GM12878 (cell line): ENCODE measurements around the gene AGAP1. TPM values are rescaled to one million over a fixed set of nuclear protein-coding genes. Genes with fewer than 3 reads are reported as not detected.

Source experiments
- ATAC-seq: fragments of 200-7000 bp; cut with Tn5 transposase; 3 replicates; pipeline ENCODE4 v1.9.1; 2020; ENCODE audit warnings: mild to moderate bottlenecking, moderate library complexity
- BruUV-seq: library from RNA; stranded (reverse); fragments of 400-500 nt; replicated peaks from 2 replicates; lab custom pipeline; 2021; lab: Mats Ljungman, UMichigan
- CTCF ChIA-PET: fragments of 300-600 bp; sonication (Branson Sonifier 250); formaldehyde crosslinking; extraction: SDS; loops from one replicate; lab custom pipeline; 2021; ENCODE audit warnings: inconsistent platforms; lab: Yijun Ruan, JAX
- POLR2A ChIA-PET: fragments of 350-600 bp; formaldehyde crosslinking; extraction: SDS; loops from one replicate; lab custom pipeline; 2021; ENCODE audit warnings: inconsistent platforms; lab: Charles Lee
- RAD21 ChIA-PET: fragments of 300-600 bp; sonication (Branson Sonifier 250); formaldehyde crosslinking; loops from one replicate; lab custom pipeline; 2023; ENCODE audit warnings: antibody characterized with exemption; ENCODE audit not compliant: unreplicated experiment; lab: Charles Lee
- SMC1A ChIA-PET: fragments of 300-600 bp; sonication (Branson Sonifier 250); formaldehyde crosslinking; loops from one replicate; lab custom pipeline; 2023; ENCODE audit not compliant: unreplicated experiment, uncharacterized antibody; lab: Charles Lee
- DNase-seq: peaks from one replicate; pipeline ENCODE4 v3.0.0-alpha.2; 2011; ENCODE audit warnings: low read depth, low spot score
- FAIRE-seq: peaks from 3 replicates; lab custom pipeline; 2011; peaks lifted over from hg19 to GRCh38; lab: Jason Lieb, UNC
- H2AFZ ChIP-seq: 2 replicates; pipeline ENCODE4 v1.6.0; 2011; ENCODE audit warnings: low read depth, low read length, control low read depth; ENCODE audit not compliant: control insufficient read depth
- H3K27ac ChIP-seq: 2 replicates; pipeline ENCODE4 v1.5.1; 2011; ENCODE audit warnings: control low read depth; ENCODE audit not compliant: control insufficient read depth, insufficient read depth
- H3K27me3 ChIP-seq, 2 experiments: replicated peaks in 1 of 2; 2 replicates each; pipeline versions ENCODE4 v1.6.0 to v1.6.1; 2011; ENCODE audit warnings: low read length in 1 of 2; ENCODE audit not compliant: control insufficient read depth in 2 of 2, insufficient read depth in 2 of 2
- H3K36me3 ChIP-seq, 2 experiments: 2 replicates each; pipeline ENCODE4 v1.5.1; 2011; ENCODE audit warnings: low read length in 1 of 2; ENCODE audit not compliant: control insufficient read depth in 2 of 2, insufficient read depth in 2 of 2
- H3K4me1 ChIP-seq: 2 replicates; pipeline ENCODE4 v1.6.1; 2011; ENCODE audit warnings: mild to moderate bottlenecking, low read length, moderate library complexity, mixed read lengths; ENCODE audit not compliant: control insufficient read depth, insufficient read depth
- H3K4me2 ChIP-seq: 2 replicates; pipeline ENCODE4 v1.6.0; 2011; ENCODE audit warnings: control low read depth; ENCODE audit not compliant: control insufficient read depth, insufficient read depth
- H3K4me3 ChIP-seq: fragments of 200-600 bp; sonication (generic); 2 replicates; pipeline ENCODE4 v1.5.1; 2016
- H3K79me2 ChIP-seq: 2 replicates; pipeline ENCODE4 v1.6.0; 2011; ENCODE audit warnings: low read length; ENCODE audit not compliant: control insufficient read depth, insufficient read depth
- H3K9ac ChIP-seq: 2 replicates; pipeline ENCODE4 v1.8.0; 2011; ENCODE audit warnings: low read length, control low read depth, mixed read lengths; ENCODE audit not compliant: control insufficient read depth, insufficient read depth
- H3K9me3 ChIP-seq: replicated peaks from 3 replicates; pipeline ENCODE4 v1.5.1; 2011; ENCODE audit warnings: mild to moderate bottlenecking, low read length; ENCODE audit not compliant: control insufficient read depth, insufficient read depth
- H4K20me1 ChIP-seq: 2 replicates; pipeline ENCODE4 v1.6.0; 2011; ENCODE audit not compliant: control insufficient read depth, insufficient read depth
- BCL3 ChIP-seq: IDR thresholded peaks from 2 replicates; pipeline ENCODE4 v1.6.1; 2011; ENCODE audit warnings: borderline replicate concordance, low read depth, mild to moderate bottlenecking, moderate library complexity, low read length; ENCODE audit not compliant: insufficient read depth, poor library complexity, severe bottlenecking
- EZH2 ChIP-seq: IDR thresholded peaks from 2 replicates; pipeline ENCODE4 v1.6.1; 2012; ENCODE audit warnings: low read depth, mild to moderate bottlenecking, control low read depth, inconsistent platforms, low read length, borderline replicate concordance; ENCODE audit not compliant: control insufficient read depth
- NRF1 ChIP-seq: conservative IDR thresholded peaks from 2 replicates; pipeline ENCODE4 v1.6.1; 2011; ENCODE audit warnings: mild to moderate bottlenecking, low read depth, low read length, improper control_type of control experiment
- RAD51 ChIP-seq: fragments of 450-650 bp; IDR thresholded peaks from 2 replicates; pipeline ENCODE4 v1.6.1; 2016; ENCODE audit warnings: moderate library complexity, mild to moderate bottlenecking, inconsistent platforms
- SIN3A ChIP-seq: IDR thresholded peaks from 2 replicates; pipeline ENCODE4 v1.6.1; 2012; ENCODE audit warnings: low read depth, low read length, improper control_type of control experiment
- SMC3 ChIP-seq: IDR thresholded peaks from 2 replicates; pipeline ENCODE4 v1.6.1; 2011; ENCODE audit warnings: low read length, improper control_type of control experiment, borderline replicate concordance
- WGBS: methylation state at CpG from one replicate; pipeline ENCODE4 v1.1.6; 2016; ENCODE audit warnings: low lambda C conversion rate; ENCODE audit not compliant: insufficient replicate concordance, insufficient coverage; ENCODE audit errors: missing lambda C conversion rate; 5-methylcytosine and 5-hydroxymethylcytosine counted together
- in situ Hi-C: fragments of 300-500 bp; cut with MboI; formaldehyde crosslinking; loops from 9 replicates; pipeline ENCODE4 v1.14.3; 2018; ENCODE audit warnings: mixed read lengths
- intact Hi-C: fragments of 100-400 bp; cut with micrococcal nuclease; formaldehyde crosslinking; loops from one replicate; pipeline ENCODE4 v1.14.2; 2022; ENCODE audit not compliant: unreplicated experiment
- polyA plus RNA-seq, 11 experiments: library from polyadenylated mRNA; depleted of rRNA in 4 of 11; unstranded in 6 of 11; stranded (reverse) in 5 of 11; fragments of >200 nt; fragmentation: Nextera tagmentation in 4 of 11; fragmentation: Illumina TruSeq in 1 of 11; extraction: Ambion mirVana in 4 of 11; extraction: Trizol in 1 of 11; gene quantifications; 1 replicate in 1 of 11; 2 replicates in 10 of 11; pipeline versions ENCODE4 v1.2.1 to v1.2.3, GENCODE V29; 2011 to 2016; ENCODE audit warnings: inconsistent platforms in 2 of 11, missing spikeins in 2 of 11, low read depth in 1 of 11
- total RNA-seq, 4 experiments: library from RNA; depleted of rRNA in 3 of 4; stranded (reverse); fragments of >200 nt in 3 of 4; fragmentation: Illumina TruSeq in 1 of 4; extraction: Trizol in 1 of 4; gene quantifications; 2 replicates each; pipeline versions ENCODE4 v1.2.1 to v1.2.3, GENCODE V29; 2013 to 2021

The AGAP1 gene
- total and polyA plus RNA-seq, 10 of the 15 experiments (the other 5 are each of a cell fraction or from before 2014, with no cell fraction given): 0.05 to 0.15 (median 0.06) TPM; not detected in 7

GRCh38 chr2:236089271-236090026 is 595.6 kb downstream of the AGAP1 start:
- H2AFZ ChIP-seq: no peak overlapping the region
- H4K20me1 ChIP-seq: no peaks in the 10 kb centered on the region
- no peak overlapping the region for H3K4me2 ChIP-seq
- no peak overlapping the region for H3K27ac ChIP-seq
- RAD21 ChIA-PET: no interaction called here
- POLR2A ChIA-PET: no interaction called here
- ATAC-seq (no peak), FAIRE-seq (no peak), DNase-seq (no peak)
- intact Hi-C loops: no loop called here
- H3K9me3 ChIP-seq: no peaks in the 10 kb centered on the region
- no TSS peak for BruUV-seq
- H3K79me2 ChIP-seq: no peaks in the 10 kb centered on the region
- SMC1A ChIA-PET: no interaction called here
- CTCF ChIA-PET: no interaction called here
- H3K4me1 ChIP-seq: no peaks in the 10 kb centered on the region
- H3K36me3 ChIP-seq: no peaks in the 10 kb centered on the region
- no peaks in the 10 kb centered on the region; a peak in 1 of 4 replicates for H3K27me3 ChIP-seq
- WGBS: 39% methylated on average over 12 of the region's 12 CpGs
- no peak overlapping the region for H3K9ac ChIP-seq
- in situ Hi-C loops: no loop called here
- no peak for TF ChIP-seq RAD51
- TF ChIP-seq NRF1: no peak
- TF ChIP-seq SMC3: no peak
- TF ChIP-seq EZH2: no peak
- TF ChIP-seq BCL3: no peak
- TF ChIP-seq SIN3A: no peak
- TF ChIP-seq, all 136 proteins: peak for 0
- no peak overlapping the region for H3K4me3 ChIP-seq
